NB4 (cell line): Measurements from ENCODE around the gene PDE7B.

Source experiments
- DNase-seq: peaks from one replicate; pipeline ENCODE4 v3.0.0; 2010; ENCODE audit warnings: low read depth
- H3K4me3 ChIP-seq: one replicate; pipeline ENCODE4 v1.5.1; 2011; ENCODE audit warnings: mild to moderate bottlenecking, low read depth, low read length, moderate library complexity
- MYC ChIP-seq: IDR thresholded peaks from 2 replicates; pipeline ENCODE4 v1.6.1; 2011; ENCODE audit warnings: low read depth, low read length
- POLR2A ChIP-seq: IDR thresholded peaks from 2 replicates; pipeline ENCODE4 v1.6.1; 2011; ENCODE audit warnings: mild to moderate bottlenecking; ENCODE audit not compliant: insufficient read length; ENCODE audit errors: extremely low read depth
- TF ChIP-seq, protein P1 (sequence below): IDR thresholded peaks from one replicate; pipeline ENCODE4 v1.5.1; 2012; ENCODE audit warnings: low read depth, low read length
- TF ChIP-seq, protein P2 (sequence below): IDR thresholded peaks from 2 replicates; pipeline ENCODE4 v1.6.1; 2011; ENCODE audit warnings: low read depth, low read length

PDE7B gene

DNA sequence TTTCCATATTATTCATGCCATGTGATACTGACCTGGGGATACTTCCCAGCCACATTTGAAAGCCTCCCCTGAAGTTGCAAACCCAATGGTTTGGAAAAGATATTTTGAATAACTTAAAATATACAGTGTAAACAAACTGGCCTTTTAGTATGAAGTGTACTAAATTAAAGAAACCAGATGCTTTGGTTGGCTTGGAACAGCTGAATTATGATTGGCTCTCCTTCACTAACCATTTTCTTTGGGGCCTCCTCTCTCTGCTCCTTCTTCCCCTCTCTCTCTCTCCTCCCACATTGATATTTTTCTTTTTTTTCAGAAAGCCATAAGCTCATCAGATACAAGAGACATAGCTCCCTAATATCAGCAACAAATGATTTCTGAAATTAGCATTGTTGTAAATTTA, 232.0 kb downstream of the PDE7B start:
- H3K4me3 ChIP-seq: no peak overlapping the region
- DNase-seq: no peak
- TF ChIP-seq, protein P1, sequence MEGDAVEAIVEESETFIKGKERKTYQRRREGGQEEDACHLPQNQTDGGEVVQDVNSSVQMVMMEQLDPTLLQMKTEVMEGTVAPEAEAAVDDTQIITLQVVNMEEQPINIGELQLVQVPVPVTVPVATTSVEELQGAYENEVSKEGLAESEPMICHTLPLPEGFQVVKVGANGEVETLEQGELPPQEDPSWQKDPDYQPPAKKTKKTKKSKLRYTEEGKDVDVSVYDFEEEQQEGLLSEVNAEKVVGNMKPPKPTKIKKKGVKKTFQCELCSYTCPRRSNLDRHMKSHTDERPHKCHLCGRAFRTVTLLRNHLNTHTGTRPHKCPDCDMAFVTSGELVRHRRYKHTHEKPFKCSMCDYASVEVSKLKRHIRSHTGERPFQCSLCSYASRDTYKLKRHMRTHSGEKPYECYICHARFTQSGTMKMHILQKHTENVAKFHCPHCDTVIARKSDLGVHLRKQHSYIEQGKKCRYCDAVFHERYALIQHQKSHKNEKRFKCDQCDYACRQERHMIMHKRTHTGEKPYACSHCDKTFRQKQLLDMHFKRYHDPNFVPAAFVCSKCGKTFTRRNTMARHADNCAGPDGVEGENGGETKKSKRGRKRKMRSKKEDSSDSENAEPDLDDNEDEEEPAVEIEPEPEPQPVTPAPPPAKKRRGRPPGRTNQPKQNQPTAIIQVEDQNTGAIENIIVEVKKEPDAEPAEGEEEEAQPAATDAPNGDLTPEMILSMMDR: no peak
- TF ChIP-seq, protein P2, sequence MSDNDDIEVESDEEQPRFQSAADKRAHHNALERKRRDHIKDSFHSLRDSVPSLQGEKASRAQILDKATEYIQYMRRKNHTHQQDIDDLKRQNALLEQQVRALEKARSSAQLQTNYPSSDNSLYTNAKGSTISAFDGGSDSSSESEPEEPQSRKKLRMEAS: no peak
- TF ChIP-seq POLR2A (no peak), MYC (no peak)

DNA sequence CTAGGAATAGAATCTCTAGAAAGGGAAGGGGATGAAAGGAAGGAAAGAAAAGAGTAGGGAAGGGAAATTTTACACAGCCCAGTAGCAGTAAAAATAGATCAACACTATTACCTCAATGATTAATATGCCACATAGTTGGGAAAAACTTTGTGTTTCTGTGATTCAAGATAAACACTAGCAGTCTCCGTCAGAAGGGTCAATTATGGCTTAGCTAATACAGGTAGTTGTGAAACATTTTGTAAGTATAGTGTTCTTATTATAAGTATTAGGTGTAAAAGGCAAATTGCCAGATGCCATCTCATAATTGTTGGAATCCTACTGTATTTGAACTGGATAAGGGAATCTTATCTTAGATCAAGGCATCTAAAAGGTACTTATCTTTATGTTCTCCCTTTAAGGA, 232.9 kb downstream of the PDE7B start:
- no peak for DNase-seq
- H3K4me3 ChIP-seq: no peak overlapping the region
- TF ChIP-seq POLR2A: no peak

DNA sequence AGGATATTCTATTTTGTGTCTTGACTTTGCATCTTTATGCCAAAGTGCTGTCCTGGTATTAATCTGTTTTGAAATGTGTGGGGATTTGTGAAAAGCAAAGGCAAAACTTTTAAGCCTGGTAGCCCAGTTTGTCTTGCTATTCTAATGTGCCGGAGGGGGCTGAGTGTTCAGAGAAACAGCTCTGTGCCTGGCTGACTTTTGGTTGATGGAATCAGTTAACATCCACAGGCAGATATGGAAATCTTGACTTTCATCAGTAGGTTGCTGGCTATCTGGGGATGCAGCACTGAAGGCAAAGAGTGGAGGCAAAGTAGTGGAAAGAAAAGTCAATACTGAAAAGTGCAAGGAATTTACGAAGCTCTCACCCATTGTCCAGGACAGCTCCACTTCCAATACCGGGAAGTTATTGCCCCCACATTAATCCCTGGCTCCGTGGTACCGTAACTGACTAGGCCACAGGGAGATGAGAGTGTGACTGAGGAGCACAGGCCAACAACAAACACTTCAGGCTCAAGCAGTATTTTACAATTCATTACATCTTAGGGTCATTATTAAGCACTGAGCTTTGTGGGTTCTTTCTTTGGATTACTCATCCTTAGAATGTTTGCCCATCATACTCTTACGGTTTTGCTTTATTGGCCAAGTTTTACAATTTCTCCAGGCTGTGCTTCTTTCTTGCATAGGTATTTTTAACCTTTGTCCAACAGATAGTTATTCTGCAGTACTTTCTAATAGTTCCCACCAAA, 234.0 kb downstream of the PDE7B start:
- no peak overlapping the region for H3K4me3 ChIP-seq
- TF ChIP-seq MYC: no peak
- no peak for TF ChIP-seq POLR2A
- TF ChIP-seq, protein P2: no peak
- TF ChIP-seq, protein P1: no peak
- DNase-seq: no peak

DNA sequence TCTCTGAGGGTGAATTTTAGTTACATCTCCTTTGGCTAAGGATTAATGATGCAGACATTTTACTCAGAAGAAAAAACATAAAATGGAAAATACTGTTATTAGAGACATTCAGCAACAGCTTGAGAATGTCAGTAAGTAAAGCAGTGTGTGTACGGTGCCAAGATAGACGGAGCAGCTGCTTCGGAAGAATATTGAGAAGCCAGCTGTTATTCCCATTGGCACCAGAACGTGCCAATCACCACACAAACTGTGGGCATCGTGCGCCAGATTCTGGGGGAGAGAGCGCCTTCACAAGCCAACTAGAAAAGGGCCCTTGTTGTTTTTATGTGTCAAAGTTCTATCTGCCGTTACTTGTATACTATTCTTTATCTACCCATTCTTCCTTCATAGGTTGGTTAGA, 235.2 kb downstream of the PDE7B start:
- H3K4me3 ChIP-seq: no peak overlapping the region
- no peak for DNase-seq
- TF ChIP-seq, protein P1: no peak
- TF ChIP-seq MYC (no peak), POLR2A (no peak)
- TF ChIP-seq, protein P2: no peak

DNA sequence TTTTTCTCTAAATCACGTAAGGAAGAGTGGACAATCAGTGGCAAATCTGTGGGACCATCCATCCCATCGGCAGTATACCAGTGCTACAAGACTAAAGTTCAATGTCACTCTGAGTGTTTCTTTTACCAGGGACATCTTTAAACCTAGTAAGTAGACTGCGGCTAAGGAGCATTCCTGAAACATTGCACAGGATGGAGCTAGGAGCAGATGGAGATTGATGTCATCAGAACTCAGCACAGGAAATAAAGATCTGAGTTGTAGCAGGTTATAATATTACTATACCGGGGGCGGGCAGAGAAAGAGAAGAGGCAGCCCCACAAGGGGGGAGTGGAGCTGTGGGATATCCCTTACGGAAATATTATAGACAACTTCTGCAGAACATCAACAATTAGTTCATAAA, 236.5 kb downstream of the PDE7B start:
- TF ChIP-seq, protein P2: no peak
- TF ChIP-seq, protein P1: no peak
- no peak for TF ChIP-seq MYC
- TF ChIP-seq POLR2A: no peak
- no peak overlapping the region for H3K4me3 ChIP-seq
- no peak for DNase-seq

DNA sequence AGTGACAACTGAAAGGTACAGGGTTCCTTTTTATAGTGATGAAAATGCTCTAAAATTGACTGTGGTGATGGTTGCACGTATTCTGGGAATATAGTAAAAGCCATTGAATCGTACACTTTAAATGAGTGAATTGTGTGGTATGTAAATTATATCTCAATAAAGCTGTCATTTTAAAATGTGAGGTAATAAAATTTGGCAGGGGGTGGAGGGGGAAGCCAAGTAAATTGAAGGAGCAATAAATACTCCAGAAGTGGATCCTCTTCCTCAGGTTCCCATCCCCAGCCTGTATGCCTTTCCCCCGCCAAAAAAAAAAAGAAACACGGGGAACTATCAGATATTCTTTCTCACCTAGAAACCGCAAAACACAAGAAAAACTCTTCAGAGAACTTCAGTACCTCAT, 237.2 kb downstream of the PDE7B start:
- TF ChIP-seq MYC (no peak), POLR2A (no peak)
- TF ChIP-seq, protein P1: no peak
- TF ChIP-seq, protein P2: no peak
- H3K4me3 ChIP-seq: no peak overlapping the region
- DNase-seq: no peak
